OCI-LY1 (cell line): ENCODE measurements around the gene ACSL6.

Source experiments
- CTCF ChIP-seq: fragments of 200-600 bp; sonication (generic), shearing (Covaris generic); IDR thresholded peaks from 2 replicates; pipeline ENCODE4 v1.5.1; 2017; ENCODE audit warnings: mild to moderate bottlenecking, antibody characterized with exemption, low read length, moderate library complexity, mixed read lengths
- EZH2 ChIP-seq: fragments of 200-600 bp; sonication (generic), shearing (Covaris generic); IDR thresholded peaks from 2 replicates; pipeline ENCODE4 v1.8.0; 2017; ENCODE audit warnings: borderline replicate concordance, mixed run types, mild to moderate bottlenecking, antibody characterized with exemption, low read length, moderate library complexity, mixed read lengths

- TF ChIP-seq CTCF (no peak), EZH2 (no peak)
Measured at GRCh38 chr5:132029609-132030330, 18.3 kb upstream of the ACSL6 start.
